HG02885 (cell line): ENCODE data around the gene RSPH3.
"Not testable (repeated sequence)": the region's sequence is repeated elsewhere in the genome, so short reads cannot be mapped to it uniquely, and the experiment has no call there.

Experiments
- ATAC-seq: cut with Tn5 transposase; IDR thresholded peaks from one replicate; pipeline ENCODE4 v1.9.1; 2021; ENCODE audit warnings: mild to moderate bottlenecking; ENCODE audit not compliant: unreplicated experiment, poor library complexity

The RSPH3 gene

GRCh38 chr6:158978757-158979156 lies 21.2 kb downstream of the RSPH3 start:
- ATAC-seq = no peak

GRCh38 chr6:158977382-158977781 lies 22.6 kb downstream of the RSPH3 start:
- ATAC-seq = no peak

GRCh38 chr6:158972241-158973233 lies 27.5 kb downstream of the RSPH3 start:
- no peak for ATAC-seq

- ATAC-seq = no peak
Observed at GRCh38 chr6:158970640-158971275, 29.2 kb downstream of the RSPH3 start.

GRCh38 chr6:158969148-158969547 lies 30.9 kb downstream of the RSPH3 start:
- ATAC-seq = no peak

GRCh38 chr6:158963020-158963808 lies 36.8 kb downstream of the RSPH3 start:
- ATAC-seq = no peak

- ATAC-seq = no peak
Observed at GRCh38 chr6:158962371-158962770, 37.6 kb downstream of the RSPH3 start.

GRCh38 chr6:158960026-158960425 lies 40.0 kb downstream of the RSPH3 start:
- no peak for ATAC-seq

- no peak for ATAC-seq
Observed at GRCh38 chr6:158959552-158959951, 40.5 kb downstream of the RSPH3 start.

- no peak for ATAC-seq
Observed at GRCh38 chr6:158958504-158959386, 41.3 kb downstream of the RSPH3 start.

GRCh38 chr6:158955255-158955654 lies 44.7 kb downstream of the RSPH3 start:
- no peak for ATAC-seq

- no peak for ATAC-seq
Observed at GRCh38 chr6:158954753-158955152, 45.2 kb downstream of the RSPH3 start.

GRCh38 chr6:158952011-158952410 lies 48.0 kb downstream of the RSPH3 start:
- ATAC-seq = not testable (repeated sequence)

- ATAC-seq = not testable (repeated sequence)
Observed at GRCh38 chr6:158951565-158951964, 48.4 kb downstream of the RSPH3 start.

GRCh38 chr6:158947284-158947683 lies 52.7 kb downstream of the RSPH3 start:
- ATAC-seq = no peak

- ATAC-seq = no peak
Observed at GRCh38 chr6:158943380-158944032, 56.5 kb downstream of the RSPH3 start.

- no peak for ATAC-seq
Observed at GRCh38 chr6:158942349-158942748, 57.7 kb downstream of the RSPH3 start.

GRCh38 chr6:158941246-158941645 lies 58.8 kb downstream of the RSPH3 start:
- no peak for ATAC-seq
